ENCODE data around the gene MAFF.

MAFF gene

GRCh38 chr22:38184788-38185187, 17.0 kb upstream of the MAFF start:
- H3K27ac ChIP-seq (ENCODE audit: low read length) = no peak overlapping the region
- no peaks in the 10 kb centered on the region for H3K36me3 ChIP-seq (replicated peaks; ENCODE audit: low read depth, low read length)
- H3K4me2 ChIP-seq (ENCODE audit: low read length) = no peak overlapping the region
- no peaks in the 10 kb centered on the region for H3K9me3 ChIP-seq (ENCODE audit: insufficient read depth, low read length)
- H3K79me2 ChIP-seq (ENCODE audit: low read length) = peaks cover 5% of the 10 kb centered on the region; the same call in 1 of the 2 replicates
- peaks cover 19% of the 10 kb centered on the region for H3K4me1 ChIP-seq (ENCODE audit: low read length)
- H4K20me1 ChIP-seq (ENCODE audit: insufficient read depth, low read length) = no peaks in the 10 kb centered on the region
- H2AFZ ChIP-seq (ENCODE audit: low read depth, low read length) = no peak overlapping the region
- no peaks in the 10 kb centered on the region; the same call in 1 of the 2 replicates for H3K27me3 ChIP-seq (ENCODE audit: low read depth, low read length)
- no peak overlapping the region for H3K4me3 ChIP-seq (ENCODE audit: low read length)
- TF ChIP-seq EZH2phosphoT487 (IDR thresholded peaks at IDR 0.05; ENCODE audit: low read depth) = no peak
- TF ChIP-seq, protein P1, sequence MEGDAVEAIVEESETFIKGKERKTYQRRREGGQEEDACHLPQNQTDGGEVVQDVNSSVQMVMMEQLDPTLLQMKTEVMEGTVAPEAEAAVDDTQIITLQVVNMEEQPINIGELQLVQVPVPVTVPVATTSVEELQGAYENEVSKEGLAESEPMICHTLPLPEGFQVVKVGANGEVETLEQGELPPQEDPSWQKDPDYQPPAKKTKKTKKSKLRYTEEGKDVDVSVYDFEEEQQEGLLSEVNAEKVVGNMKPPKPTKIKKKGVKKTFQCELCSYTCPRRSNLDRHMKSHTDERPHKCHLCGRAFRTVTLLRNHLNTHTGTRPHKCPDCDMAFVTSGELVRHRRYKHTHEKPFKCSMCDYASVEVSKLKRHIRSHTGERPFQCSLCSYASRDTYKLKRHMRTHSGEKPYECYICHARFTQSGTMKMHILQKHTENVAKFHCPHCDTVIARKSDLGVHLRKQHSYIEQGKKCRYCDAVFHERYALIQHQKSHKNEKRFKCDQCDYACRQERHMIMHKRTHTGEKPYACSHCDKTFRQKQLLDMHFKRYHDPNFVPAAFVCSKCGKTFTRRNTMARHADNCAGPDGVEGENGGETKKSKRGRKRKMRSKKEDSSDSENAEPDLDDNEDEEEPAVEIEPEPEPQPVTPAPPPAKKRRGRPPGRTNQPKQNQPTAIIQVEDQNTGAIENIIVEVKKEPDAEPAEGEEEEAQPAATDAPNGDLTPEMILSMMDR (IDR thresholded peaks at IDR 0.05; ENCODE audit: low read depth, low read length) = no peak
- no peak overlapping the region for H3K9ac ChIP-seq (ENCODE audit: low read length)

DNA sequence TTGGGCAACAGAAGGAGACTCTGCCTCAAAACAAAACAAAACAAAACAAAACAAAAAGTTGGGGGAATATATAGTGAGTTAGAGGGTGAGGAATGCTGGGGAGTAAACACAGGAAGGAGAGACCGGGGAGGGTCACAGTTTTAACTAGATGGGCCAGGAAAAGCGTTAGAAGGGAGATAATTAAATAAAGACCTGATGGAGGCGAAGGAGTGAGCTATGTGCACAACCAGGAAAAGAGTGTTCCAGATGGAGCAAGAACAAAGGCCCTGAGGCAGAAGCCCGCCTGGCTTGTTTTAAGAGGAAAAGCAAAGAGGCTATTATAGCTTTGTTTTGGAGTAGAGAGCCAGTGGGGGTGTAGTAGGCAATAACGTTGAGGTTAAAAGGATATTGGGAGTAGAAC, 15.4 kb upstream of the MAFF start:
- no peaks in the 10 kb centered on the region; the same call in 1 of the 2 replicates for H3K27me3 ChIP-seq (ENCODE audit: low read depth, low read length)
- peaks cover 4% of the 10 kb centered on the region; the same call in 1 of the 2 replicates for H3K4me1 ChIP-seq (ENCODE audit: low read length)
- no peak overlapping the region for H3K4me2 ChIP-seq (ENCODE audit: low read length)
- H3K9ac ChIP-seq (ENCODE audit: low read length) = no peak overlapping the region
- no peaks in the 10 kb centered on the region for H4K20me1 ChIP-seq (ENCODE audit: insufficient read depth, low read length)
- H3K79me2 ChIP-seq (ENCODE audit: low read length) = peaks cover under 1% of the 10 kb centered on the region; the same call in 1 of the 2 replicates
- H3K36me3 ChIP-seq (replicated peaks; ENCODE audit: low read depth, low read length) = no peaks in the 10 kb centered on the region
- H3K4me3 ChIP-seq (ENCODE audit: low read length) = no peak overlapping the region
- TF ChIP-seq, protein P1 (IDR thresholded peaks at IDR 0.05; ENCODE audit: low read depth, low read length) = no peak
- no peak for TF ChIP-seq EZH2phosphoT487 (IDR thresholded peaks at IDR 0.05; ENCODE audit: low read depth)
- no peaks in the 10 kb centered on the region for H3K9me3 ChIP-seq (ENCODE audit: insufficient read depth, low read length)
- no peak overlapping the region for H2AFZ ChIP-seq (ENCODE audit: low read depth, low read length)
- no peak overlapping the region for H3K27ac ChIP-seq (ENCODE audit: low read length)

- no peak overlapping the region for H3K4me3 ChIP-seq (ENCODE audit: low read length)
- H3K79me2 ChIP-seq (ENCODE audit: low read length) = no peaks in the 10 kb centered on the region
- H3K9ac ChIP-seq (ENCODE audit: low read length) = no peak overlapping the region
- no peak overlapping the region for H3K4me2 ChIP-seq (ENCODE audit: low read length)
- H3K9me3 ChIP-seq (ENCODE audit: insufficient read depth, low read length) = no peaks in the 10 kb centered on the region
- H3K36me3 ChIP-seq (replicated peaks; ENCODE audit: low read depth, low read length) = no peaks in the 10 kb centered on the region
- no peak overlapping the region for H3K27ac ChIP-seq (ENCODE audit: low read length)
- H4K20me1 ChIP-seq (ENCODE audit: insufficient read depth, low read length) = no peaks in the 10 kb centered on the region
- TF ChIP-seq, protein P1 (IDR thresholded peaks at IDR 0.05; ENCODE audit: low read depth, low read length) = no peak
- TF ChIP-seq EZH2phosphoT487 (IDR thresholded peaks at IDR 0.05; ENCODE audit: low read depth) = no peak
- no peak overlapping the region for H2AFZ ChIP-seq (ENCODE audit: low read depth, low read length)
- H3K27me3 ChIP-seq (ENCODE audit: low read depth, low read length) = no peaks in the 10 kb centered on the region; the same call in 1 of the 2 replicates
- no peaks in the 10 kb centered on the region for H3K4me1 ChIP-seq (ENCODE audit: low read length)
Observed at GRCh38 chr22:38187413-38188212, 14.2 kb upstream of the MAFF start.

DNA sequence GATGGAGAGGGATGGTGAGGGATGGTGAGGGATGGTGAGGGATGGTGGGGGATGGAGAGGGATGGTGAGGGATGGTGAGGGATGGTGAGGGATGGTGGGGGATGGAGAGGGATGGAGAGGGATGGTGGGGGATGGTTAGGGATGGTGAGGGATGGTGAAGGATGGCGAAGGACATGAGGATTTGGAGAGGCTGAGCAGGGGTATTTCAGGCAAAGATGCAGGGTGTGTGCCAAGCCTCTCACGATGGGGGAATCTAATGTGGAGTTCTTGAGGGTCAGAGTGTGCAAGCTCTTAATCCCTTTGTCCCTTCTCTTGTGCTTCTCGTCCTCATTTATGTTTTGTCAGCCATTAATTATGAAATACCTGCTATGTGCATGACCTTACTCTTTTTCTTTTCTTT, 12.7 kb upstream of the MAFF start:
- TF ChIP-seq EZH2phosphoT487 (IDR thresholded peaks at IDR 0.05; ENCODE audit: low read depth) = no peak
- TF ChIP-seq, protein P1 (IDR thresholded peaks at IDR 0.05; ENCODE audit: low read depth, low read length) = no peak
- no peak overlapping the region for H2AFZ ChIP-seq (ENCODE audit: low read depth, low read length)
- H4K20me1 ChIP-seq (ENCODE audit: insufficient read depth, low read length) = no peaks in the 10 kb centered on the region
- no peak overlapping the region for H3K9ac ChIP-seq (ENCODE audit: low read length)
- H3K9me3 ChIP-seq (ENCODE audit: insufficient read depth, low read length) = no peaks in the 10 kb centered on the region
- H3K27me3 ChIP-seq (ENCODE audit: low read depth, low read length) = no peaks in the 10 kb centered on the region; the same call in 1 of the 2 replicates
- H3K4me1 ChIP-seq (ENCODE audit: low read length) = no peaks in the 10 kb centered on the region
- H3K4me2 ChIP-seq (ENCODE audit: low read length) = no peak overlapping the region
- H3K4me3 ChIP-seq (ENCODE audit: low read length) = no peak overlapping the region
- no peak overlapping the region for H3K27ac ChIP-seq (ENCODE audit: low read length)
- H3K36me3 ChIP-seq (replicated peaks; ENCODE audit: low read depth, low read length) = no peaks in the 10 kb centered on the region
- H3K79me2 ChIP-seq (ENCODE audit: low read length) = no peaks in the 10 kb centered on the region

Measured in OCI-LY3 (cell line).